ENCODE data around the gene PRKCZ.
A peak's percentile ranks its signal among the peaks of the same experiment; 100 is the strongest.

Gene PRKCZ

GRCh38 chr1:2098301-2098698 lies 48.1 kb downstream of the PRKCZ start:
- no peak overlapping the region for H2AK5ac ChIP-seq (ENCODE audit: low read length)
- H3K27ac ChIP-seq (ENCODE audit: low read depth, low read length) = no peak overlapping the region
- no peak overlapping the region for H4K8ac ChIP-seq (ENCODE audit: low read depth, low read length)
- no peak overlapping the region for H3K9ac ChIP-seq (ENCODE audit: low read length)
- H3K27me3 ChIP-seq (ENCODE audit: insufficient read depth, low read length) = no peaks in the 10 kb centered on the region
- H3K4me2 ChIP-seq (ENCODE audit: low read length) = no peak overlapping the region
- no peak overlapping the region for H3K14ac ChIP-seq (ENCODE audit: low read length)
- no peak overlapping the region for H3K4ac ChIP-seq (ENCODE audit: low read depth, low read length)
- peaks cover 5% of the 10 kb centered on the region for H3K79me1 ChIP-seq (ENCODE audit: low read length)
- H3K36me3 ChIP-seq (ENCODE audit: control insufficient read depth in 1 of 2, insufficient read depth in 2 of 2, low read length in 2 of 2) = peaks cover 16 to 25% of the 10 kb centered on the region in 2 experiments
- peak overlapping the region; percentile 51 for H4K91ac ChIP-seq (ENCODE audit: low read depth, low read length)
- no peak overlapping the region for H2BK5ac ChIP-seq (ENCODE audit: low read depth, low read length, poor library complexity)
- no peak overlapping the region for H3K23ac ChIP-seq (ENCODE audit: low read length)
- DNase-seq = peak; percentile 67 to 69
- H2BK120ac ChIP-seq (ENCODE audit: insufficient read depth, low read length, poor library complexity) = peak overlapping the region; percentile 43
- H2BK12ac ChIP-seq (ENCODE audit: low read length) = no peak overlapping the region
- H3K79me2 ChIP-seq (ENCODE audit: control insufficient read depth, insufficient read depth, low read length, poor library complexity) = no peaks in the 10 kb centered on the region
- no peak overlapping the region for H3K18ac ChIP-seq (ENCODE audit: low read length)
- H3K9me3 ChIP-seq (ENCODE audit: insufficient read depth, low read depth, low read length) = peaks cover 25% of the 10 kb centered on the region
- peaks cover 2 to 3% of the 10 kb centered on the region in 2 experiments for H3K4me1 ChIP-seq (ENCODE audit: control insufficient read depth in 1 of 2, insufficient read depth in 2 of 2, low read length in 2 of 2)
- H4K12ac ChIP-seq (ENCODE audit: low read depth, low read length) = no peak overlapping the region
- H2AFZ ChIP-seq (ENCODE audit: insufficient read depth, low read length, poor library complexity) = no peak overlapping the region
- WGBS (ENCODE audit: extremely low coverage, insufficient coverage, insufficient read length) = no CpG with 5 or more reads among the region's 11 CpGs
- no peak overlapping the region for H3K4me3 ChIP-seq (ENCODE audit: low read depth, low read length)

- Histone ChIP-seq H3K79me1 (ENCODE audit: low read length) (peaks cover 7% of the 10 kb centered on the region), H3K27me3 (ENCODE audit: insufficient read depth, low read length) (no peaks in the 10 kb centered on the region), H2BK5ac (ENCODE audit: low read depth, low read length, poor library complexity) (no peak overlapping the region), H2AFZ (ENCODE audit: insufficient read depth, low read length, poor library complexity) (no peak overlapping the region), H3K23ac (ENCODE audit: low read length) (no peak overlapping the region), H3K4me3 (ENCODE audit: low read depth, low read length) (no peak overlapping the region), H3K27ac (ENCODE audit: low read depth, low read length) (no peak overlapping the region), H3K9ac (ENCODE audit: low read length) (no peak overlapping the region), H4K12ac (ENCODE audit: low read depth, low read length) (no peak overlapping the region), H3K9me3 (ENCODE audit: insufficient read depth, low read depth, low read length) (peaks cover 22% of the 10 kb centered on the region), H3K79me2 (ENCODE audit: control insufficient read depth, insufficient read depth, low read length, poor library complexity) (no peaks in the 10 kb centered on the region), H2BK120ac (ENCODE audit: insufficient read depth, low read length, poor library complexity) (no peak overlapping the region), H3K4me2 (ENCODE audit: low read length) (no peak overlapping the region), H3K4me1 (ENCODE audit: control insufficient read depth in 1 of 2, insufficient read depth in 2 of 2, low read length in 2 of 2) (peaks cover 2 to 3% of the 10 kb centered on the region in 2 experiments), H4K8ac (ENCODE audit: low read depth, low read length) (no peak overlapping the region), H3K14ac (ENCODE audit: low read length) (peak overlapping the region; percentile 17), H4K91ac (ENCODE audit: low read depth, low read length) (no peak overlapping the region), H2BK12ac (ENCODE audit: low read length) (no peak overlapping the region), H3K18ac (ENCODE audit: low read length) (peak overlapping the region; percentile 58), H3K36me3 (ENCODE audit: control insufficient read depth in 1 of 2, insufficient read depth in 2 of 2, low read length in 2 of 2) (peaks cover 13 to 25% of the 10 kb centered on the region in 2 experiments), H2AK5ac (ENCODE audit: low read length) (no peak overlapping the region), H3K4ac (ENCODE audit: low read depth, low read length) (no peak overlapping the region)
- no peak for DNase-seq
- no CpG with 5 or more reads among the region's 35 CpGs for WGBS (ENCODE audit: extremely low coverage, insufficient coverage, insufficient read length)
Measured at GRCh38 chr1:2098839-2099785, 48.9 kb downstream of the PRKCZ start.

GRCh38 chr1:2099886-2100779 lies 49.9 kb downstream of the PRKCZ start:
- no peak overlapping the region for H3K4ac ChIP-seq (ENCODE audit: low read depth, low read length)
- H3K79me1 ChIP-seq (ENCODE audit: low read length) = peaks cover 13% of the 10 kb centered on the region
- peak overlapping the region; percentile 3 for H4K12ac ChIP-seq (ENCODE audit: low read depth, low read length)
- peak overlapping the region; percentile 47 for H3K18ac ChIP-seq (ENCODE audit: low read length)
- peak overlapping the region; percentile 28 for H4K91ac ChIP-seq (ENCODE audit: low read depth, low read length)
- H3K9me3 ChIP-seq (ENCODE audit: insufficient read depth, low read depth, low read length) = peaks cover 22% of the 10 kb centered on the region
- WGBS (ENCODE audit: extremely low coverage, insufficient coverage, insufficient read length) = no CpG with 5 or more reads among the region's 22 CpGs
- H2BK12ac ChIP-seq (ENCODE audit: low read length) = no peak overlapping the region
- no peaks in the 10 kb centered on the region for H3K79me2 ChIP-seq (ENCODE audit: control insufficient read depth, insufficient read depth, low read length, poor library complexity)
- no peak overlapping the region for H3K4me2 ChIP-seq (ENCODE audit: low read length)
- H3K27me3 ChIP-seq (ENCODE audit: insufficient read depth, low read length) = no peaks in the 10 kb centered on the region
- H3K27ac ChIP-seq (ENCODE audit: low read depth, low read length) = no peak overlapping the region
- no peak overlapping the region for H2AK5ac ChIP-seq (ENCODE audit: low read length)
- no peak overlapping the region for H3K23ac ChIP-seq (ENCODE audit: low read length)
- peaks cover 2 to 3% of the 10 kb centered on the region in 2 experiments for H3K4me1 ChIP-seq (ENCODE audit: control insufficient read depth in 1 of 2, insufficient read depth in 2 of 2, low read length in 2 of 2)
- no peak overlapping the region for H2BK5ac ChIP-seq (ENCODE audit: low read depth, low read length, poor library complexity)
- peaks cover 13 to 24% of the 10 kb centered on the region in 2 experiments for H3K36me3 ChIP-seq (ENCODE audit: control insufficient read depth in 1 of 2, insufficient read depth in 2 of 2, low read length in 2 of 2)
- no peak overlapping the region for H3K14ac ChIP-seq (ENCODE audit: low read length)
- DNase-seq = peak; percentile 60 to 68
- no peak overlapping the region for H2BK120ac ChIP-seq (ENCODE audit: insufficient read depth, low read length, poor library complexity)
- H2AFZ ChIP-seq (ENCODE audit: insufficient read depth, low read length, poor library complexity) = no peak overlapping the region
- no peak overlapping the region for H3K4me3 ChIP-seq (ENCODE audit: low read depth, low read length)
- no peak overlapping the region for H4K8ac ChIP-seq (ENCODE audit: low read depth, low read length)
- H3K9ac ChIP-seq (ENCODE audit: low read length) = no peak overlapping the region

- Histone ChIP-seq H3K79me1 (ENCODE audit: low read length) (peaks cover 14% of the 10 kb centered on the region), H3K23ac (ENCODE audit: low read length) (no peak overlapping the region), H3K27ac (ENCODE audit: low read depth, low read length) (no peak overlapping the region), H3K9me3 (ENCODE audit: insufficient read depth, low read depth, low read length) (peaks cover 22% of the 10 kb centered on the region), H3K4me2 (ENCODE audit: low read length) (no peak overlapping the region), H3K4me1 (ENCODE audit: control insufficient read depth in 1 of 2, insufficient read depth in 2 of 2, low read length in 2 of 2) (peaks cover 2 to 3% of the 10 kb centered on the region in 2 experiments), H4K12ac (ENCODE audit: low read depth, low read length) (no peak overlapping the region), H4K8ac (ENCODE audit: low read depth, low read length) (no peak overlapping the region), H2BK12ac (ENCODE audit: low read length) (no peak overlapping the region), H3K14ac (ENCODE audit: low read length) (no peak overlapping the region), H3K9ac (ENCODE audit: low read length) (no peak overlapping the region), H3K36me3 (ENCODE audit: control insufficient read depth in 1 of 2, insufficient read depth in 2 of 2, low read length in 2 of 2) (peaks cover 13 to 25% of the 10 kb centered on the region in 2 experiments), H3K18ac (ENCODE audit: low read length) (peak overlapping the region; percentile 47), H4K91ac (ENCODE audit: low read depth, low read length) (no peak overlapping the region), H2BK120ac (ENCODE audit: insufficient read depth, low read length, poor library complexity) (no peak overlapping the region), H2AK5ac (ENCODE audit: low read length) (no peak overlapping the region), H3K79me2 (ENCODE audit: control insufficient read depth, insufficient read depth, low read length, poor library complexity) (no peaks in the 10 kb centered on the region), H2BK5ac (ENCODE audit: low read depth, low read length, poor library complexity) (no peak overlapping the region), H3K4me3 (ENCODE audit: low read depth, low read length) (no peak overlapping the region), H2AFZ (ENCODE audit: insufficient read depth, low read length, poor library complexity) (no peak overlapping the region), H3K27me3 (ENCODE audit: insufficient read depth, low read length) (no peaks in the 10 kb centered on the region), H3K4ac (ENCODE audit: low read depth, low read length) (no peak overlapping the region)
- no peak for DNase-seq
- WGBS (ENCODE audit: extremely low coverage, insufficient coverage, insufficient read length) = no CpG with 5 or more reads among the region's 4 CpGs
Measured at GRCh38 chr1:2100780-2101108, 50.5 kb downstream of the PRKCZ start.
